Upper lobe of left lung (tissue), 6 donors: ENCODE results near the gene EBF3. TPM values are rescaled to one million over a fixed set of nuclear protein-coding genes. Genes with fewer than 3 reads are reported as not detected.

ENCODE experiments used
- ATAC-seq, 2 donors: fragments of 200-7000 bp; cut with Tn5 transposase; one replicate each; pipeline ENCODE4 v1.9.1; 2022; ENCODE audit warnings: mild to moderate bottlenecking in 2 of 2, moderate library complexity in 2 of 2; ENCODE audit not compliant: low FRiP score in 2 of 2
- DNase-seq, 2 donors: peaks; one replicate each; pipeline ENCODE4 v3.0.0-alpha.2; 2019 to 2020
- H3K27ac ChIP-seq, 4 donors: fragments of 200-600 bp; sonication (generic); one replicate each; pipeline ENCODE4 v1.5.1; 2016 to 2019
- H3K27me3 ChIP-seq, 4 donors: fragments of 200-600 bp; sonication (generic); one replicate each; pipeline ENCODE4 v1.5.1; 2017 to 2019
- H3K36me3 ChIP-seq, 4 donors: fragments of 200-600 bp; sonication (generic); one replicate each; pipeline ENCODE4 v1.5.1; 2016 to 2019
- H3K4me1 ChIP-seq, 4 donors: fragments of 200-600 bp; sonication (generic); one replicate each; pipeline ENCODE4 v1.5.1; 2018 to 2019
- H3K4me3 ChIP-seq, 4 donors: fragments of 200-600 bp; sonication (generic); one replicate each; pipeline ENCODE4 v1.5.1; 2017 to 2019; ENCODE audit warnings: mild to moderate bottlenecking in 2 of 4, moderate library complexity in 1 of 4
- H3K9me3 ChIP-seq, 4 donors: fragments of 200-600 bp; sonication (generic); one replicate each; pipeline ENCODE4 v1.5.1; 2018 to 2019
- EP300 ChIP-seq, 4 donors: sonication (generic); formaldehyde crosslinking; IDR thresholded peaks; one replicate each; pipeline ENCODE4 v1.5.1; 2017; ENCODE audit warnings: antibody characterized with exemption in 4 of 4, control low read depth in 2 of 4
- POLR2A ChIP-seq, 4 donors: fragments of 450-650 bp; IDR thresholded peaks; one replicate each; pipeline ENCODE4 v1.5.1; 2016 to 2017; ENCODE audit warnings: antibody characterized with exemption in 4 of 4, mild to moderate bottlenecking in 2 of 4
- POLR2AphosphoS5 ChIP-seq, 2 donors: sonication (generic); formaldehyde crosslinking; IDR thresholded peaks; one replicate each; pipeline ENCODE4 v1.5.1; 2017; ENCODE audit warnings: antibody characterized with exemption in 2 of 2
- WGBS, 2 donors: methylation state at CpG; one replicate each; pipeline ENCODE4 v1.1.5; 2017 to 2018; 5-methylcytosine and 5-hydroxymethylcytosine counted together
- total RNA-seq, 6 donors: library from RNA; depleted of rRNA in 4 of 6; stranded (reverse); fragments of >200 nt in 4 of 6; gene quantifications; one replicate each; pipeline versions ENCODE4 v1.1.0 to v1.2.1, GENCODE V29; 2016 to 2021
- TF ChIP-seq, protein P1 (sequence below), 6 experiments: fragments of 450-650 bp in 4 of 6; fragments of 200-600 bp in 2 of 6; sonication (generic) in 2 of 6; IDR thresholded peaks; one replicate each; pipeline ENCODE4 v1.5.1; 2016 to 2019; ENCODE audit warnings: antibody characterized with exemption in 6 of 6
- donor health status: DM: no; HTN: no; CAD: no; lungs with moderate emphysema.
- donor health status: DM: no; HTN: yes; CAD: no; lungs with severe emphysema.

Gene EBF3
- total RNA-seq, 6 donors from 2014 or later, result 0.06 to 0.51 TPM; not detected in 4

GRCh38 chr10:129949891-129950291 lies 14.2 kb downstream of the EBF3 start:
- DNase-seq, result peak in 1 of 2 donors; percentile 51
- H3K4me1 ChIP-seq, result no peaks in the 10 kb centered on the region
- peak in 1 of 2 donors; percentile 37 for ATAC-seq
- H3K27ac ChIP-seq, result no peak overlapping the region
- WGBS, 2 donors, result 19 to 25% methylated on average over 12 to 15 of the region's 16 CpGs
- no peaks in the 10 kb centered on the region for H3K36me3 ChIP-seq
- TF ChIP-seq POLR2AphosphoS5 (IDR thresholded peaks at IDR 0.05) (no peak), EP300 (IDR thresholded peaks at IDR 0.05) (no peak), POLR2A (IDR thresholded peaks at IDR 0.05) (no peak)
- TF ChIP-seq, protein P1, sequence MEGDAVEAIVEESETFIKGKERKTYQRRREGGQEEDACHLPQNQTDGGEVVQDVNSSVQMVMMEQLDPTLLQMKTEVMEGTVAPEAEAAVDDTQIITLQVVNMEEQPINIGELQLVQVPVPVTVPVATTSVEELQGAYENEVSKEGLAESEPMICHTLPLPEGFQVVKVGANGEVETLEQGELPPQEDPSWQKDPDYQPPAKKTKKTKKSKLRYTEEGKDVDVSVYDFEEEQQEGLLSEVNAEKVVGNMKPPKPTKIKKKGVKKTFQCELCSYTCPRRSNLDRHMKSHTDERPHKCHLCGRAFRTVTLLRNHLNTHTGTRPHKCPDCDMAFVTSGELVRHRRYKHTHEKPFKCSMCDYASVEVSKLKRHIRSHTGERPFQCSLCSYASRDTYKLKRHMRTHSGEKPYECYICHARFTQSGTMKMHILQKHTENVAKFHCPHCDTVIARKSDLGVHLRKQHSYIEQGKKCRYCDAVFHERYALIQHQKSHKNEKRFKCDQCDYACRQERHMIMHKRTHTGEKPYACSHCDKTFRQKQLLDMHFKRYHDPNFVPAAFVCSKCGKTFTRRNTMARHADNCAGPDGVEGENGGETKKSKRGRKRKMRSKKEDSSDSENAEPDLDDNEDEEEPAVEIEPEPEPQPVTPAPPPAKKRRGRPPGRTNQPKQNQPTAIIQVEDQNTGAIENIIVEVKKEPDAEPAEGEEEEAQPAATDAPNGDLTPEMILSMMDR (IDR thresholded peaks at IDR 0.05), result no peak
- peaks cover 0 to 6% (median 0%) of the 10 kb centered on the region in 4 donors for H3K27me3 ChIP-seq
- H3K9me3 ChIP-seq, result no peaks in the 10 kb centered on the region
- no peak overlapping the region for H3K4me3 ChIP-seq

DNA sequence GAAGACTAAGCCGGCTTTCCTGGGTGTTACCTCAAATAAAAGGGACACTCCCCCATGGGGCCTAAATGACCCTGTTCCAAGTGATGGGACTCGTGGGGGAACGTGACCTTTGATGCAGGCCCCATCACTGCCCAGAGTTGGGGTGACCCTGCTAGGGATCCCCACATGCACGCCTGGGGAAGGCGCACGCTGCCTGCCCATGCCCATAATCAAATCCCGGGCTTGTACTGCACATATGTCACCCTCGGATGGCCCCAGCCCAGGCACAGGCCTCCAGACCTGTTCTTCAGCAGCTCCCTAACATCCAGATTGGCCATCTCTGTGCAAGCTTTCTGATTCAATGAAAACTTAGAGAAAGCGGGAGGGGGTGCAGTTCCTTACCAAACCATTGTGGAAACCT lies 14.7 kb downstream of the EBF3 start:
- no peaks in the 10 kb centered on the region for H3K4me1 ChIP-seq
- peak in 1 of 2 donors; percentile 22 for ATAC-seq
- no peaks in the 10 kb centered on the region for H3K9me3 ChIP-seq
- WGBS, 2 donors, result 83 to 93% methylated on average over 7 to 9 of the region's 9 CpGs
- TF ChIP-seq EP300 (IDR thresholded peaks at IDR 0.05), result no peak
- no peak for TF ChIP-seq POLR2A (IDR thresholded peaks at IDR 0.05)
- TF ChIP-seq POLR2AphosphoS5 (IDR thresholded peaks at IDR 0.05), result no peak
- TF ChIP-seq, protein P1 (IDR thresholded peaks at IDR 0.05), result no peak
- H3K4me3 ChIP-seq, result no peak overlapping the region
- no peak overlapping the region for H3K27ac ChIP-seq
- no peak for DNase-seq
- no peaks in the 10 kb centered on the region for H3K36me3 ChIP-seq
- H3K27me3 ChIP-seq, result peaks cover 0 to 3% (median 0%) of the 10 kb centered on the region in 4 donors

GRCh38 chr10:129946859-129947258 lies 17.2 kb downstream of the EBF3 start:
- peak in 1 of 2 donors; percentile 43 for DNase-seq
- Histone ChIP-seq H3K4me3 (no peak overlapping the region), H3K27me3 (no peaks in the 10 kb centered on the region), H3K36me3 (no peaks in the 10 kb centered on the region), H3K27ac (no peak overlapping the region), H3K4me1 (no peaks in the 10 kb centered on the region), H3K9me3 (no peaks in the 10 kb centered on the region)
- 84 to 87% methylated on average over 11 to 14 of the region's 14 CpGs for WGBS, 2 donors
- TF ChIP-seq, protein P1 (IDR thresholded peaks at IDR 0.05), result no peak
- no peak for ATAC-seq

DNA sequence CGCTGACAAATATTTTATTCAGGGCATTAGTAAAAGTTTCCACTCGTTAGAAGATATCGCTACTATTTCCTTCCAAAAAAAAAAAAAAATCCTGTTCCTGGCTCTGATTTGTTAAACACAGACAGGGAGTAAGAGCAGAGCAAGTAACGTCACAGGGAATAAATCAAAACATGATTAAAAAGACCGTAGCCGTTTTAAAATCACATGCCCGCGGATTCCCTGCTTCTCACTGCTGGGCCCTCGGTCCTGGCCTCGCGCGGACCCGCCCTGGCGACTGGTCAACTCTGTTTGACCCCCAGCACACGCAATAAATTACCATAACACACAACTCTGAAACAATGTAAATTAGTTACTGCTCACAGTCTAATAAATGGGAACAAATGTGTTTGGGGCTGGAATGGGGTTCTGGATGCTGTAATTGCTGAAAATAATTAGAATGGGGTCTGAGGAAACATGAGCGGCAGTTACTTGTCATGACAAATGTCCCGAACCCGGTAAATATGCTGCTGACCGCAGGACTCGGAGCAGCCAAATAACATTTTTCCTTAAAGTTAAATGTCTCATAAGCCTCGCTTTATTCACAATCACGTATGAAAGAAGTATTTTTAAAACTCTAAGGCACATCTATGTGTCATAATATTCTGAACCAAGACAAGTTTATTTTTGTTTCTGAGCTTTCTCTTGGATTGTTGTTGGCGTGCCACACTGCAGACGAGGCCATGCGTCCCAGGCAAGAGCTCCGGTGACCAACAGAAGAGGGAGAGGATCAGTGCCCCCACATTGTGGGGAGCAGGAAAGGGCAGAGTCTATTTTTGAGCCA lies 17.9 kb downstream of the EBF3 start:
- no peak overlapping the region for H3K27ac ChIP-seq
- DNase-seq (peak in 1 of 2 donors; percentile 65), ATAC-seq (peak in 1 of 2 donors; percentile 86)
- no peaks in the 10 kb centered on the region for H3K4me1 ChIP-seq
- H3K36me3 ChIP-seq, result no peaks in the 10 kb centered on the region
- 73% methylated on average over 26 of the region's 26 CpGs for WGBS, 2 donors
- no peaks in the 10 kb centered on the region for H3K27me3 ChIP-seq
- no peaks in the 10 kb centered on the region for H3K9me3 ChIP-seq
- H3K4me3 ChIP-seq, result no peak overlapping the region
- no peak for TF ChIP-seq POLR2AphosphoS5 (IDR thresholded peaks at IDR 0.05)
- TF ChIP-seq EP300 (IDR thresholded peaks at IDR 0.05), result no peak
- TF ChIP-seq, protein P1 (IDR thresholded peaks at IDR 0.05), result no peak
- TF ChIP-seq POLR2A (IDR thresholded peaks at IDR 0.05), result no peak

DNA sequence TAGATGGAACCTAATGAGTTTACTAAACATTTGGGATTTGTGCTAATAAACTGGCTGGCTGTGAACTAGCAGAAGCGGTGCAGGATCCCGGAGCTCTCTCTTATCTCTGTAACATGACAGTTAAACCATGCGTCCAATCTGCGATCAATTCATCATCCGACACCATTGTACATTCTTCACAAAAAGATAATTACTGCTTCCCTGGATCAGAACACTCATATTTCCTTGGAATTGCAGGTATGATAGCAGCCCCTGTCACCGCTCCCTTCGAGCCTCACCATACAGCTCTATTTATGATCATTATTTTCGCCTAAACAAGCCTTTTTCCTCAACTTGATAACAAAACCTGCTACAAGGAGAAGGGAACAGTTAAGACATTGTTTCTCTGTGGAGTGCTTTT lies 18.5 kb downstream of the EBF3 start:
- ATAC-seq (no peak), DNase-seq (no peak)
- no peak for TF ChIP-seq POLR2AphosphoS5 (IDR thresholded peaks at IDR 0.05)
- 87 to 94% methylated on average over 8 of the region's 8 CpGs for WGBS, 2 donors
- no peaks in the 10 kb centered on the region for H3K27me3 ChIP-seq
- H3K36me3 ChIP-seq, result no peaks in the 10 kb centered on the region
- no peak overlapping the region for H3K4me3 ChIP-seq
- no peaks in the 10 kb centered on the region for H3K9me3 ChIP-seq
- H3K4me1 ChIP-seq, result no peaks in the 10 kb centered on the region
- H3K27ac ChIP-seq, result no peak overlapping the region
